HG03045 (cell line): ENCODE results near the gene IL1RAP.

Source experiments
- ATAC-seq: cut with Tn5 transposase; IDR thresholded peaks from one replicate; pipeline ENCODE4 v1.9.1; 2021; ENCODE audit warnings: mild to moderate bottlenecking, moderate library complexity; ENCODE audit not compliant: unreplicated experiment

Gene IL1RAP

DNA sequence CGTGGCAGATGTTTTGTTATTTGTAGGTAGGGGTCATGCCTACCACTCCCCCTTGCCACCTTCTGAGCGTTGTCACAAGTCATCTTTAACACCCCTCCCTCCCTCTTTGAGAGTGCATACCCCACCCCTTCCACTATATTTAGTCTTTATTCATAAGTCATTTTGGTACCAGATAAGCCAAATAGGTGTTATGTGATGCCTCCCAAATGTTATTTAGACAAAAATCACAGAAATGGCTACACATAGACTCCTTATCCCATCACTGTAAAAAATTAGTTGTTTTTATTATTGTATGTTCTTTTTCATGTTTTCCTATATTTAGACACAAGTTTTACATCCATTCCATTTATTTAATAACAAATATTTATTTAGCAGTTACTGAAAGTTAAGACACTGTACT, 93.1 kb downstream of the IL1RAP start:
- ATAC-seq: no peak

DNA sequence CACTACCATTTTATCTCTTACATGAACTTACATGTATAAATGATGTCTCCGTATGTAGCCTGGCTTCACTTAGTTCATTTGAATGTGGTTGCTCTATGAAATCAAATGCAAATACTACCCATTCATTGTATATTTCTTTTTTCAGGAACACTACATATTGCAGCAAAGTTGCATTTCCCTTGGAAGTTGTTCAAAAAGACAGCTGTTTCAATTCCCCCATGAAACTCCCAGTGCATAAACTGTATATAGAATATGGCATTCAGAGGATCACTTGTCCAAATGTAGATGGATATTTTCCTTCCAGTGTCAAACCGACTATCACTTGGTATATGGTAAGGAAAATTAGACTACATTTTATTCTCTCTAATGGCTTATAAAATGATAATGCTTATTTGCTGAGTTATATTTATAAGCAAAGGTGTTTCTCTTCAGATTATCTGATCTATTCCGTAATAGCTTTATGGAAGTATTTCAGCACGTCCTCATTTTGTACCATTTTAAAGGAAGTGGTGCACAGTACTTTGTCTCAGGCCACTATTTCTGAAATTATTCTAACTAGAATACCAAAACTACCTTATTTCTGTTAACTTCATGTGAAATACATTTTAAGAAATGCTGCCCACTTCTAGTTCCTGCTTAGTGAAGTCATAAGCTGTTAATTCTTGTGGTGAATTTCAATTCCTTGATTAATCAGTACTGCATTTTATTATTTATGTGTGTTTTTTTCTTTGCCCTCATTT, 95.1 kb downstream of the IL1RAP start:
- no peak for ATAC-seq

DNA sequence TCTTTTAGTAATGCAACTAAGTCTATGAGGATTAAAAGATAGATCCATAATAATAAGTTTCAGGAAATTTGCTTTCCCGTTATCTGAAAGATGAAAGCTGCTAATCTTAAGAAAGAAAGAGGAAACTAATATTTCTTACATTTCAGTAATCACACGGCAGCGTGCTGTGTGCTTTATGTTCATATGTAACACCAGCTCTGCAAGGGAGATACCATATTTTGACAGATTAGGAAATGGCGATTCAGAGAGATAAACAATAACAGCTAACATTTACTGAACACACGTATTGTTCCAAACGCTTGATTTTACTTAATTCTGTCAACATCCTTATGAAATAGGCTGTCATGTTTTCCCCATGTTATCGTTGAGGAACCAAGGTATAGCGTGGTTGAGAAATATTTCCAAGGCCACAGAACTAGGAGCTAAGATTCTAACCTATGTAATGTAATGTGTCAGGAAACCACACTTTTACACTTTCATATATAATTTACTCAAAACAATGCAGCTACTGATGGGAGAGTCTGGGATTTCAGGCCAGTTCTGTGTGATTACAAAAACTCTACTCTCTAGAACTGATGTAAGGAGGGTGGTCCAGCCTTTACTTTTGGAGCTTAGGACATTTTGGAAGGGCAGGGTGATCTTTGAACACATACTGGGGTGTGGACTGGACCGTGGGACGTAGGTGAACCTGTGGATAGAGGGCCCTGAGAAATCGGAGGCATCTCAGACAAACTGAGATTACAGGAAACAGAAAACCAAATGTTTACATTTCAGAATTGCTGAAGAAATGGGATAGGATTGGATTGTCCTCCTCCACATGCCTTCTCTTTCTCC, 100.6 kb downstream of the IL1RAP start:
- no peak for ATAC-seq

DNA sequence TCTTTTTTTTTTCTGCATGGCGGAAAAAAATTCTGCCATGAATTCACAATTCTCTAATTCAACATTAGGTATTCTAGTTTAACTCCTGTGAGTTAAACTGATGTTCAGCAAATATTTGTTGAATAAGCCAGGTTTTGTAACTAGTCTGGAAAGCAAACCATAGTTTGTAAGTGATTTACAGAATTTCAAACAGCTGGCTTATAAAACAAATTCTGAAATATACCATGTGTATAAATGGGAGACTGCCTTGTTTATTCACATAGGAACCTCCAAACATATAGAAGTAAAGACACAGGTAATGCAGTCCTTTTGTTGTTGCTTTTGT, 101.1 kb downstream of the IL1RAP start:
- ATAC-seq: no peak

DNA sequence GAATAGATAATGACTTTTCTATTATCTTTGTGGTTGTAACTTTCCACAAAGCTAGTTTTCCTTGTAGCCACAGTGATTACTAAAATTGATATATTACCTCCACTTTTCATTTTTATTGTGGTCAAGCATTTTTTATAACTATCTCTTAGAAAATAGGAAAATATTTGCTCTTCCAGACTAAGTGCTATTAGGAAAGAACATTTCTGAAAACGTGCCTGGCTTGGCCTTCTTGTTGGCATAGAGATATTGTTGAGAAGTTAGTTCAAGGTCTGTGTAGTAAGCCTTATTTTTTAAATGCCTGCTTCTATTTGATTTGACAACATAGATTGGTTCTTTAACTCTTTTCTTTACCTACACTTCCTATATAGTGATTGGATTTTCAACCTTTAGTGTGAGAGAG, 101.7 kb downstream of the IL1RAP start:
- ATAC-seq: no peak

DNA sequence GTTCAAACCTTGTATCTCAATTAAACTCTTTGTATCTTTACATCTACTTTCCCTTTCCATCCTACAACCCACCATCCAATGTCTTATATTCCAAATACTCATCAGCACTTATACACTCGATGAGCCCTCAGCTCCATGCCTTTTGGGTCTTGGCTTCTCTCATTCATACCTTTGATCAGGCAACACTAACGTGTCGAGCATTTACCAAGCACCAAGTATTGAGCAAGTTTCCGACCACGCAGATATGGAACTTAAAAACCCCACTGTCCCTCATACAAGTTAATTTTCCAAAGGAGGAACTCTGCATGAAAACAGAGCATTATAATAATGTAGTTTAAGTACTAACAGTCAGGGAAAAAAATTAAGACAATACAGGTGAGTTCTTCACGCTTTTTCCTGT, 102.8 kb downstream of the IL1RAP start:
- no peak for ATAC-seq

DNA sequence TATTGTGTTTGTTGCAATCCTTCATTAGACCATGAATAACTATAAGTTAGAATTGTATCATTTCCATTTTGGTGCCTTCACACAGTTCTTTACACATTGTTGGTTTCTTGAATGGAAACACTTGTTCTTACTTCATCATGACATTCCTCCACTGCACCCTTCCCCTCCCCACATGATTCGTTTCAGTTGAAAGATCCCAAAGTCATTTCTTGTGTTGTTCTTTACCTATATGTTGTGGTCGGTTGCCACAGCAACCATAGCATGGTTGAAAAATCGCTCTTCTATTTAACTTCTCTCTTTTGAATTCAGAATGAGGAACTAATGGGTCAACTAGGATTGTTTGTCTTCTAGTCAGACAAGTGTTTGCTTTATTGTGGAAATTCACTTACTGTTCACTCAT, 103.3 kb downstream of the IL1RAP start:
- ATAC-seq: no peak

DNA sequence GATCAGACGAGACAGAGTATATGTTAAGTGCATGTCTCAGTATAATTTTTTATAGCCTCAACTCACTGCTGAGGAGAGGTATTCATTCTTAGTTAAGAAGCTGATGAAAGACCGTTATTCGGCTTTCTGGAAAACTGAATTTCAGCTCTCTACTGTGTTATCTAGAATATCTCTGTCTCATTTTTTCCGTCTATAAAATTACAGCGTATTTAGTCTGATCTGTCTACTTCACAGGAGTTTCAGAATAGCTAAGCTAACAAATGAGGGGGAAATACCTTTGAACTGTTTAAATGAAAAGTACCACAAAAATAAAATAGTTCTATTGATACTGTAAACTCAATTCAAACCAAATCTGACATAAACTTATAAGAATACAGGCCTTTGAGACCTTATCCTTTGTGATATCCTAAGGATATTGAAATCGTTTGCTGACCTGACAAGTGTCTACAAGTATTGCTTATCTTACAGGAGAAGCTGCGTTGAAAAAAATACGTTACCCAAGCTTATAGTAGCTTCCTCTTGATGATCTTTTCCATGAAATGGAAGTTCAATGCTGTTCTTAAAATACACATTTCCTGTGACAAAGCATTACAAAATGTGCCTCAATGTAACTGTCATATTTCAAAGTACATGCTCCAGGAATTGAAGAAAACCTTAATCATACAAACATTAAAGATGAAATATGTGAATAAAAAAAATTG, 104.6 kb downstream of the IL1RAP start:
- no peak for ATAC-seq

DNA sequence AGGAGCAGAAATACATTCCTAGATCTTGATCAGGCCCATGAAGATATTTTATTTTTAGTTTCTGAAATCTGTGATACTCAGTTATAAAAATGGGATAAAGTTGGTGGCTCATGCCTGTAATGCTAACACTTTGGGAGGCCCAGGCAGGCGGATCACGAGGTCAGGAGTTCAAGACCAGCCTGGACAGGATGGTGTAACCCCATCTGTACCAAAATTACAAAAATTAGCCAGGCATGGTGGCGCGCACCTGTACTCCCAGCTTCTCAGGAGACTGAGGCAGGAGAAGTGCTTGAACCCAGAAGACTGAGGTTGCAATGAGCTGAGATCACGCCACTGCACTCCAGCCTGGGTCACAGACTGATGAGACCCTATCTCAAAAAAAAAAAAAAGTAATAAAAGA, 105.5 kb downstream of the IL1RAP start:
- no peak for ATAC-seq

DNA sequence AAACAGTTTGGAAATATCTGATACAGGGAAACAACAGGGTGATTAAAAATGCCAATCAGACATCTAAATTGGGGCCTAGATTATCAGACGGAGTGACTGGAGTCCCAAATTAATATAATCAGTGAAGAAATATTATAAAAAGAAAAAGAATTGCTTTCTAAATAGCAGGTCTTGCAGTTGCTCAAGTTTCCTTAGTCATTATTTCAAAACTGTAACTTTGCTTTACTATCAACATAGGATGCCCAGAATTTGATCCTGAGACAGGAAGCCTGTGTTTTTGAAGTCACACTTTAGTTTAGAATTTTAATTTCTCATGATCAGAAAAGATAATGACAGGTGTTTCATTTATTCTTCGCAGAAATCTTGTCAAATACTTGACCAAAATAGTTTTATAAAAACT, 105.9 kb downstream of the IL1RAP start:
- no peak for ATAC-seq

DNA sequence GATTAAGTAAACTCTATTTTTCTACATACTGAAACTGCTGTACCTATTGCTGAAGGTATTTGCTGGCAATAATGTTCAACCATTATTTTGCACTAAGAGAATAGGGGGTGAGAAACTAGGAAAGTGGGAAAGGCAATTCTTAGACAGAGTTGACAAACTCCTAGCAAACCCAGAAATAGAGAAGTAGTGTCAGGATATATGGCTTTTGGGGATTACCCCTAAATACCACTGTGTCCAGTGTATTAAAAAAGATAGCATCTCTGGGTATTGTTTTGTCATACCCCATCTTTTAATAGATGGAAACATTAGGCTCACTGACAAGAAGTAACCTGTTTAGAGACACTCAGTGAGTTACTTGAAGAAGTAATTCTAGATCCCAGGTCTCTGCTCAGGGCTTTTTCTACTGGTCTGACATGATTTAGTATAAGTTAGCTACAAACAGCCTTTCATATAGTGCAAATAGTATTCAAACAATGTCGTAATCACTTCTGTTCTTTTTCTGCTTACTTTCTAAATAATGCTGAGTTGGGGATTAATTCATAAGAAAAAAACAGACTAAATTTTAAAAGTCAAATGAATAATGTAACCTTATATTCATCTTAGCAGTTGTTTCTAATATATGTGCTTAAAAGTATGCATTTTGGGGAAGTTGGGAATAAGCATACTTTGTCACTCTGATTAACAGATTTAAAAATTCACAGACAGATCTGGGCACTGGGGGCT, 107.2 kb downstream of the IL1RAP start:
- no peak for ATAC-seq

DNA sequence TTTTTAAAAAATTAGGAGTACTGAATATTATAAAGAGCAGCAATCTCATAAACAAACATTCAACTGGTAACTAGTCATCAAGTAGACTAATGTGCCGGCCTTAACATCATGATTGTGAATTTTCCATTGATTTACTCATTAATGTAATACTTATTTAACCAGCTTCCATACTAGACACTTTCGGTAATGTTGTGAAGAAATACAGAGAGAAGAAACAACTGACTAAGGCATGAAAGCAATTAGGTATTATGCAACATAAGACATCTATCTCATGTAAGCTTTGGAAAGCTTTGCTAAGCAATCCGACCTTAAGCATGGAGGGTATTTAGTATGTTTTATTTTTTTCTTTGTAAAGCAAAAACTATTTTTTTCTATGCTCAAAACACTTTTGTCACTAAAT, 108.0 kb downstream of the IL1RAP start:
- no peak for ATAC-seq

DNA sequence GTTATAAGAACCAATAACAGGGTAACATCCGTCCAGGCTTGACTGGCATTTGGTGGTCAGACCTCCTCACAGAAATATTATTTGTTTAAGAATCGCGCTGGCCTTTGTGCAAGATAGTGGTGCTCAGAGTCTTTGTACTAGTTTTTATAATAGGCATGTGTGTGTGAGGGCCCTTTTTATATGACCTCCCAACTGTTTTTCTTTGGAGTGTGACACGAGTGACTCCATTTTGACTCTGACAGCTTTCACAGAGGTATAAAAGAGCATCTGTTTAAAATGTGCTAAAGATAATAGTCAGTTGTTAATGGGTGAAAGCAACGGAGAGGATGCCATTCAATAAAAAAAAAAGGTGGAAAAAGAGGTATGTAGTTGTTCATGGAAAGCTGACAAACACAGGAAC, 110.4 kb downstream of the IL1RAP start:
- ATAC-seq: no peak

DNA sequence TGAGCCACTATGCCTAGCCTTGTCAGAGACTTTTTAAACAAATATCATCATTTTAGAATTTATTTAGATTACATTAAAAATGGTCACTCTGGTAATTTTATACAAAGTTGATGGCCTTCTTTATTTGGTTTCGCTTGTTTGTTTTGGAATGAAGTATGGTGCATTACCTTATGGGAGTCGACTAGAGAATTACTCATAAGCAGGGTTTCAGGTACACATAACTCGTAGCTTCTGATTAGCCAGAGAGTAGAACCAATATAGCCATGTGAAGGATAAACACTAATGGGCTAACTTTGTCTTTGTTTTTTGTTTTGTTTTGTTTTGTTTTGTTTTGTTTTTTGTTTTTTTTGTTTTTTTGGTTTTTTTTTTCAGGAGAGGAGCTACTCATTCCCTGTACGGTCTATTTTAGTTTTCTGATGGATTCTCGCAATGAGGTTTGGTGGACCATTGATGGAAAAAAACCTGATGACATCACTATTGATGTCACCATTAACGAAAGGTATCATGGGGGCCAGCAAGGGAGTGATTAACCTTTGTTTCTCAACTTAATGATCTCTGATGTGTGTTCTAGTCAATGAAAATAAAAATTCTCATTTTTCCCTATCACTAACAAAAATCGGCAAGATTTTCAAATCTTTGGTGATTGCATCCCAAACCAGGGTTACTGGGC, 113.2 kb downstream of the IL1RAP start:
- ATAC-seq: no peak

DNA sequence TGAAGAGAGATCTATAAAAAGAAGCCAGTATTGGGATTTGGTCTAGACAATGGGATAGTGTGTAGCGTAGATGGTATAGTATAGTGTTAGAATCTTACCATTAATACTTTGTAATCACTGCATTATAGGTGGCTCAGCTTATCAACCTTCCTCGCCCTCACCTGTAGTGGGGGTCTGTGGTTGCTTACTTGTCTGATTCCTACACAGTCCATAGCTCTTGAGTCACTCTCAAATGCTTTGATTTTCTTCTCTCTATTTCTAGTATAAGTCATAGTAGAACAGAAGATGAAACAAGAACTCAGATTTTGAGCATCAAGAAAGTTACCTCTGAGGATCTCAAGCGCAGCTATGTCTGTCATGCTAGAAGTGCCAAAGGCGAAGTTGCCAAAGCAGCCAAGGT, 115.2 kb downstream of the IL1RAP start:
- ATAC-seq: no peak

DNA sequence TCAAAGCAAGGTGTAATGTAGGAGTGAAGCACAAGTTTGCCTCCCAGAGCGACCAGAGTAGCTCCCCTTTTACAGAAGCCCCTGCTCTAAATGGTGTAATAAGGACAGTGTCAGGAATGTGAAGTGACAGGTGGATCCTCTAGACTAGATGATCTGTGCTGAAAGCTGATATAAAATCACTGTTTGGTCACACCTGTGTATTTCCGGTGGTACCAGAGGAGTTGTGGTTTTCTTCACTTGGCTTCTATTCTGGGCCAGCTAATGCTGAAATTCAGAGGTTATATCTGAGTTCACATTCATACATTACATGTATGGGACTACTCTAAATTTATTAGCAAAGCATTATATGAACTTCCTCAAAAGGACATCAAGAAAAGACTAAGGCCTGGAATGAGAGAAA, 117.4 kb downstream of the IL1RAP start:
- ATAC-seq: no peak

DNA sequence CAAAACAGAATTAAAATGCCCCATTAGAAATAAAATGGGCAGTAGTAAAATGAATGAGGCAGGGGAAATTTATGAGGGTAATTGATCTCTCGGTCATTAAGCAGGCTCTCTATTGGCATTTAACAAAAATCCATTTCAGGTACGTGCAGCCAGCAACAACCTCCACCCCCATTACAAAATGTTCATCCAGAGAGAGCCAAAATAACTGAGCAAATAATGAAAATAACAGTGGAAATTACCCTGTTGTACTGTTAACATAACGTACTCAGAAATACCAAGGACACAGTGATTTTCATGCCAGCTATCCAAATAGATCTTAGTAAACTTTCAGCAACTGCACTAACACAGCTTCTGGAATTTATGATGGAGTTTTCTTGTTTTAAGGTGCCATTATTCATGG, 127.7 kb downstream of the IL1RAP start:
- ATAC-seq: no peak

DNA sequence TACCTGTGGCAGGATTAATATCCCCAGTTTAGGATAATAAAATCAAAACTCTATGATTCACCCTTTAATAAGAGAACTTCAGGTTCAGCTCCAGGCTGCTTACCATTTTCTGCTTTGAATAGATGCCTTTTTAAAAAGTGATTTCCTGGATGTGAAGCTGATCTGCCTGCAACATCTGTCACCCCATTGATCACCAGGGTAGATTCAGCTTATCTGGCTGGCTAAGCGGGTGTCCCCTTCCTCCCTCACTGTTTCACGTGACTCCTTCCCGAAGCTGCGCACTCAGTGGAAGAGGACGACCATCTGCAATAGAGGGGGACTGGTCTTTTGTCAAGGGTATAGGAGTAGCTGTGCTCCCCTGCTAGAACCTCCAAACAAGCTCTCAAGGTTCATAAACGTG, 128.1 kb downstream of the IL1RAP start:
- ATAC-seq: no peak

DNA sequence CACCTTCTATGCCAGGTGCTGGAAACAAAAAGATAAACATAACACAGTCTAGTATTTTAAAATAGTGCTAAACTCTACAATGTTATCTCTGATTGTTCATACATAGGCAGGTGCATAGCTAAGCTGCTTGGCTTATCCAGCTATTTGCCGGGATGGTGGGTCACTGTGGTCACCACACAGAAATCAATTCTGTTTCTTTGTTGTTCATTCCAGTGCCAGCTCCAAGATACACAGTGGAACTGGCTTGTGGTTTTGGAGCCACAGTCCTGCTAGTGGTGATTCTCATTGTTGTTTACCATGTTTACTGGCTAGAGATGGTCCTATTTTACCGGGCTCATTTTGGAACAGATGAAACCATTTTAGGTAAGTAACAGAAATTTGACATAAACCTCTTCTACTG, 130.2 kb downstream of the IL1RAP start:
- ATAC-seq: no peak

DNA sequence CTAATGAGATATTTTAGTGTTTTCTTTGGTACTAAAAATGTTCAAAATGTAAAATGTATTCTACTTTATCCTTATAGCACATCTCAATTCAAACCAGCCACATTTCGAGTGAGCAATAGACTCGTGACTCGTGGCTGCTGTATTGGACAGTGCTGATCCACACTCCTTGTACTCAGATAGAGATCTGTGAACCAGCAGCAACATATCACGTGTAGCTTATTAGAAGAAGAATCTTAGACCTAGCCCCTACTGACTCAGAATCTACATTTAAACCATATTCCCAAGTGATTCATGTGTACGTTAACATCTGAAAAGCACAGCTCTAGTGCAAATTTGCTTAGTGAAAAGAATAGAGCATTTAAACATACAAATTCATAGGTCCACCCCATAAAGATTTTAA, 130.9 kb downstream of the IL1RAP start:
- ATAC-seq: no peak

DNA sequence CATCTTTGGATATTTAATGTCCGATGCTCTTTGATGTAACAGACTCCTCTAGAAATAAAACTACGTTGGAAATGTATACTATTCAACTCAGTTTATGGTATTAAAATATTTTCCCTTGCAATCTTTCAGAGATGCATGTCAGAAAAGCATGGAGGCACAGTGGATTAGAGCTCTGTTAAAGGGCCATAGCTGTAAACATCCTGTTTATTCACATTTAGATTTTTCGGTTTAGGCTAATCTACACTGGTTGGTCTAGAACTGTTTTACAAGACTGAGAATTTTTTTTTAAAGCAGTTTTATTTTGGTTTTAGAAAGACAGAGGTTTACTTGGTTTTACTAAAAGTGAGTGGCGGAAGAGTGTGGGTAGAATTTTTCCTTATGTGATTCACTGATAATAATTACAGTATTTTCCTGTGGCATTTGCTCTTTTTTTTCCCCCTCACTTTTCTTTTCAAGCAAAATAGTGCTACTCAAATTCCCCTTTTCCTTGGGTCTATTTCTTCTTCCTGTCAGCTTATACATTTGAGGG, 132.1 kb downstream of the IL1RAP start:
- no peak for ATAC-seq
